HCT116 (cell line): ENCODE results near the gene COG8. TPM values are rescaled to one million over a fixed set of nuclear protein-coding genes. Genes with fewer than 3 reads are reported as not detected.

Source experiments
- ATAC-seq: fragments of 200-7000 bp; cut with Tn5 transposase; 2 replicates; pipeline ENCODE4 v1.9.1; 2020; ENCODE audit warnings: mild to moderate bottlenecking, moderate library complexity
- BruUV-seq: library from RNA; stranded (reverse); fragments of 400-500 nt; replicated peaks from 2 replicates; lab custom pipeline; 2021; lab: Mats Ljungman, UMichigan
- CTCF ChIA-PET: fragments of 300-600 bp; sonication (Branson Sonifier 250); formaldehyde crosslinking; loops from one replicate; lab custom pipeline; 2021; ENCODE audit warnings: antibody characterized with exemption; lab: Charles Lee
- POLR2A ChIA-PET: fragments of 300-600, 350-600 bp; sonication (Branson Sonifier 250); formaldehyde crosslinking; loops from one replicate; lab custom pipeline; 2021; ENCODE audit warnings: antibody characterized with exemption; lab: Charles Lee
- RAD21 ChIA-PET, 2 experiments: fragments of 300-600 bp; sonication (Branson Sonifier 250); formaldehyde crosslinking; loops; one replicate each; lab custom pipeline; 2023; ENCODE audit warnings: low total read pairs in 2 of 2; ENCODE audit not compliant: uncharacterized antibody in 2 of 2, unreplicated experiment in 2 of 2, low non-redundant PET in 1 of 2; lab: Charles Lee
- DNase-seq: peaks from one replicate; pipeline ENCODE4 v3.0.0-alpha.2; 2010; ENCODE audit warnings: low read depth, low spot score
- H2AFZ ChIP-seq: fragments of 200-600 bp; shearing (Covaris generic), sonication (generic); 2 replicates; pipeline ENCODE4 v1.6.1; 2017; ENCODE audit warnings: low read depth, mixed run types, mixed read lengths, antibody characterized with exemption, low read length; ENCODE audit not compliant: poor library complexity, severe bottlenecking
- H3K27ac ChIP-seq: 2 replicates; pipeline ENCODE4 v1.5.1; 2012; ENCODE audit warnings: low read depth, low read length
- H3K27me3 ChIP-seq: fragments of 200-600 bp; sonication (generic); 2 replicates; pipeline ENCODE4 v1.6.1; 2016; ENCODE audit warnings: mixed run types, low read length, mixed read lengths; ENCODE audit not compliant: insufficient read depth
- H3K36me3 ChIP-seq, 2 experiments: fragments of 200-500 bp in 1 of 2; fragments of 200-600 bp in 1 of 2; sonication (Bioruptor generic) in 1 of 2; sonication (generic) in 1 of 2; 2 replicates each; pipeline versions ENCODE4 v1.5.1 to v1.6.1; 2014 to 2016; ENCODE audit warnings: low read length in 2 of 2, inconsistent platforms in 1 of 2, mixed read lengths in 1 of 2, mixed run types in 1 of 2; ENCODE audit not compliant: insufficient read depth in 2 of 2, control insufficient read depth in 1 of 2
- H3K4me1 ChIP-seq, 2 experiments: fragments of 200-600 bp in 1 of 2; sonication (generic) in 1 of 2; 2 replicates each; pipeline versions ENCODE4 v1.5.1 to v1.6.1; 2012 to 2017; ENCODE audit warnings: low read length in 2 of 2, inconsistent platforms in 1 of 2, mild to moderate bottlenecking in 1 of 2, mixed read lengths in 1 of 2, mixed run types in 1 of 2, moderate library complexity in 1 of 2; ENCODE audit not compliant: insufficient read depth in 2 of 2, control insufficient read depth in 1 of 2
- H3K4me2 ChIP-seq: fragments of 200-600 bp; sonication (generic); 2 replicates; pipeline ENCODE4 v1.6.1; 2017; ENCODE audit warnings: mixed run types, low read length, mixed read lengths
- H3K4me3 ChIP-seq, 2 experiments: fragments of 200-600 bp in 1 of 2; sonication (generic) in 1 of 2; replicated peaks in 1 of 2; 2 replicates each; pipeline ENCODE4 v1.5.1; 2011 to 2016; ENCODE audit warnings: low read length in 2 of 2, control low read depth in 1 of 2, low read depth in 1 of 2, mild to moderate bottlenecking in 1 of 2, mixed read lengths in 1 of 2, mixed run types in 1 of 2
- H3K79me2 ChIP-seq: fragments of 200-600 bp; sonication (generic); 2 replicates; pipeline ENCODE4 v1.6.1; 2017; ENCODE audit warnings: mild to moderate bottlenecking, mixed run types, low read length, moderate library complexity, mixed read lengths; ENCODE audit not compliant: insufficient read depth
- H3K9ac ChIP-seq: fragments of 200-600 bp; sonication (generic); 2 replicates; pipeline ENCODE4 v1.6.1; 2016; ENCODE audit warnings: low read length, mixed read lengths
- H3K9me2 ChIP-seq: fragments of 200-600 bp; sonication (generic), shearing (Covaris generic); 2 replicates; pipeline ENCODE4 v1.6.1; 2017; ENCODE audit warnings: mixed run types, mild to moderate bottlenecking, moderate library complexity; ENCODE audit not compliant: insufficient read depth
- H3K9me3 ChIP-seq, 2 experiments: fragments of 200-500 bp in 1 of 2; fragments of 200-600 bp in 1 of 2; sonication (Bioruptor generic) in 1 of 2; sonication (generic) in 1 of 2; 2 replicates each; pipeline ENCODE4 v1.6.1; 2014 to 2017; ENCODE audit warnings: low read length in 2 of 2, mixed read lengths in 2 of 2, inconsistent platforms in 1 of 2, low read depth in 1 of 2, mild to moderate bottlenecking in 1 of 2, mixed run types in 1 of 2, moderate library complexity in 1 of 2; ENCODE audit not compliant: control insufficient read depth in 1 of 2, insufficient read depth in 1 of 2
- H4K20me1 ChIP-seq: fragments of 200-600 bp; sonication (generic), shearing (Covaris generic); 2 replicates; pipeline ENCODE4 v1.6.1; 2017; ENCODE audit warnings: mixed run types, mild to moderate bottlenecking, moderate library complexity; ENCODE audit not compliant: insufficient read depth
- CEBPB ChIP-seq: IDR thresholded peaks from 2 replicates; pipeline ENCODE4 v1.6.1; 2012; ENCODE audit warnings: low read depth
- EGR1 ChIP-seq: IDR thresholded peaks from 2 replicates; pipeline ENCODE4 v1.6.1; 2012; ENCODE audit warnings: low read depth
- EZH2phosphoT487 ChIP-seq: fragments of 200-600 bp; IDR thresholded peaks from 2 replicates; pipeline ENCODE4 v1.6.1; 2018; ENCODE audit warnings: antibody characterized with exemption, borderline replicate concordance
- FOSL1 ChIP-seq: IDR thresholded peaks from 2 replicates; pipeline ENCODE4 v1.6.1; 2012; ENCODE audit warnings: low read depth
- POLR2A ChIP-seq: IDR thresholded peaks from 2 replicates; pipeline ENCODE4 v1.7.0; 2011; ENCODE audit warnings: borderline replicate concordance; ENCODE audit not compliant: insufficient read depth, insufficient read length; ENCODE audit errors: extremely low read depth
- POLR2AphosphoS5 ChIP-seq: IDR thresholded peaks from 2 replicates; pipeline ENCODE4 v1.6.1; 2011; ENCODE audit warnings: mild to moderate bottlenecking, low read depth, low read length, moderate library complexity
- RAD21 ChIP-seq: IDR thresholded peaks from 2 replicates; pipeline ENCODE4 v1.6.1; 2012; ENCODE audit warnings: low read depth, mild to moderate bottlenecking
- SIN3A ChIP-seq: IDR thresholded peaks from 2 replicates; pipeline ENCODE4 v1.6.1; 2012; ENCODE audit warnings: low read depth
- SP1 ChIP-seq: IDR thresholded peaks from 2 replicates; pipeline ENCODE4 v1.6.1; 2012; ENCODE audit warnings: low read depth
- SRF ChIP-seq: IDR thresholded peaks from 2 replicates; pipeline ENCODE4 v1.6.1; 2012; ENCODE audit warnings: low read depth
- TCF7L2 ChIP-seq: IDR thresholded peaks from 2 replicates; pipeline ENCODE4 v1.7.0; 2011; ENCODE audit warnings: borderline replicate concordance, inconsistent platforms; ENCODE audit not compliant: insufficient read depth, insufficient read length; ENCODE audit errors: extremely low read depth
- YY1 ChIP-seq: IDR thresholded peaks from 2 replicates; pipeline ENCODE4 v1.6.1; 2011; ENCODE audit warnings: low read length, low read depth, moderate library complexity, mild to moderate bottlenecking; ENCODE audit not compliant: insufficient replicate concordance; ENCODE audit errors: extremely low read depth
- ZFX ChIP-seq: fragments of 450-650 bp; IDR thresholded peaks from 2 replicates; pipeline ENCODE4 v1.6.1; 2017
- ZNF274 ChIP-seq: fragments of 200-500 bp; sonication (Bioruptor generic); IDR thresholded peaks from 2 replicates; pipeline ENCODE4 v1.6.1; 2014; ENCODE audit warnings: mild to moderate bottlenecking, low read depth, low read length, inconsistent platforms
- intact Hi-C: fragments of 100-400 bp; cut with micrococcal nuclease; formaldehyde crosslinking; loops from 2 replicates; pipeline ENCODE4 v1.10.0; 2022
- total RNA-seq: library from RNA; stranded (reverse); gene quantifications from one replicate; pipeline ENCODE4 v1.2.1, GENCODE V29; 2021; ENCODE audit not compliant: unreplicated experiment
- TF ChIP-seq, protein P1 (sequence below): IDR thresholded peaks from 2 replicates; pipeline ENCODE4 v1.6.1; 2012
- TF ChIP-seq, protein P2 (sequence below): IDR thresholded peaks from 2 replicates; pipeline ENCODE4 v1.6.1; 2012
- TF ChIP-seq, protein P3 (sequence below): IDR thresholded peaks from 2 replicates; pipeline ENCODE4 v1.6.1; 2012; ENCODE audit warnings: low read depth
- TF ChIP-seq, protein P4 (sequence below): IDR thresholded peaks from 2 replicates; pipeline ENCODE4 v1.6.1; 2011; ENCODE audit warnings: mild to moderate bottlenecking, low read length, moderate library complexity; ENCODE audit not compliant: insufficient replicate concordance; ENCODE audit errors: extremely low read depth

Gene COG8
- total RNA-seq, 1 experiment from 2014 or later = 50.3 TPM

DNA sequence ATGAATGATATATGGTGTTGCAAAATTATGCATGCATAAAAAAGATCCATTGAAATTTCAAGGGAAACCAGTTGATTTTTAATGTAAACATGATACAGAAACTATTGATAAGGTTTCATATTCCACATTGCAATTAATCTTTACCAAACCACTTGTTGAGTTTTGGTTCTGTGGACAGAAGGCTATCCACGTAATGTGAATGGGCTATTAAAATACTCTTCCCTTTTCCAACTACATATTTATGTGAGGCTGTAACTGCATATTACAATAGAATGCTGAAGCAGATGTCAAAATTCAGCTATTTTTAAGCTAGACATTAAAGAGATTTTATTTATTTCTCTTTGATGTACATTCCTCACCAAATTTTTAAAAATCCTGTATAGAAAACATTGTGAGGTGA lies 62.0 kb downstream of the COG8 start:
- POLR2A ChIA-PET = no interaction called here
- H2AFZ ChIP-seq = no peak overlapping the region
- H4K20me1 ChIP-seq = peaks cover 5% of the 10 kb centered on the region; the same call in 1 of the 2 replicates
- no peak overlapping the region for H3K9ac ChIP-seq
- ATAC-seq (no peak), DNase-seq (no peak)
- no peaks in the 10 kb centered on the region for H3K4me1 ChIP-seq
- H3K4me3 ChIP-seq = no peak overlapping the region
- BruUV-seq = no TSS peak
- H3K9me3 ChIP-seq = no peaks in the 10 kb centered on the region
- H3K27ac ChIP-seq = no peak overlapping the region
- RAD21 ChIA-PET = no interaction called here
- no peak overlapping the region for H3K4me2 ChIP-seq
- no peak for TF ChIP-seq EZH2phosphoT487
- TF ChIP-seq TCF7L2 = no peak
- TF ChIP-seq, protein P1, sequence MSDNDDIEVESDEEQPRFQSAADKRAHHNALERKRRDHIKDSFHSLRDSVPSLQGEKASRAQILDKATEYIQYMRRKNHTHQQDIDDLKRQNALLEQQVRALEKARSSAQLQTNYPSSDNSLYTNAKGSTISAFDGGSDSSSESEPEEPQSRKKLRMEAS = no peak
- TF ChIP-seq RAD21 = no peak
- no peak for TF ChIP-seq SRF
- TF ChIP-seq EGR1 = no peak
- TF ChIP-seq POLR2AphosphoS5 = no peak
- TF ChIP-seq CEBPB = no peak
- TF ChIP-seq, protein P2, sequence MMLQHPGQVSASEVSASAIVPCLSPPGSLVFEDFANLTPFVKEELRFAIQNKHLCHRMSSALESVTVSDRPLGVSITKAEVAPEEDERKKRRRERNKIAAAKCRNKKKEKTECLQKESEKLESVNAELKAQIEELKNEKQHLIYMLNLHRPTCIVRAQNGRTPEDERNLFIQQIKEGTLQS = no peak
- TF ChIP-seq ZFX = no peak
- no peak for TF ChIP-seq POLR2A
- TF ChIP-seq, protein P3, sequence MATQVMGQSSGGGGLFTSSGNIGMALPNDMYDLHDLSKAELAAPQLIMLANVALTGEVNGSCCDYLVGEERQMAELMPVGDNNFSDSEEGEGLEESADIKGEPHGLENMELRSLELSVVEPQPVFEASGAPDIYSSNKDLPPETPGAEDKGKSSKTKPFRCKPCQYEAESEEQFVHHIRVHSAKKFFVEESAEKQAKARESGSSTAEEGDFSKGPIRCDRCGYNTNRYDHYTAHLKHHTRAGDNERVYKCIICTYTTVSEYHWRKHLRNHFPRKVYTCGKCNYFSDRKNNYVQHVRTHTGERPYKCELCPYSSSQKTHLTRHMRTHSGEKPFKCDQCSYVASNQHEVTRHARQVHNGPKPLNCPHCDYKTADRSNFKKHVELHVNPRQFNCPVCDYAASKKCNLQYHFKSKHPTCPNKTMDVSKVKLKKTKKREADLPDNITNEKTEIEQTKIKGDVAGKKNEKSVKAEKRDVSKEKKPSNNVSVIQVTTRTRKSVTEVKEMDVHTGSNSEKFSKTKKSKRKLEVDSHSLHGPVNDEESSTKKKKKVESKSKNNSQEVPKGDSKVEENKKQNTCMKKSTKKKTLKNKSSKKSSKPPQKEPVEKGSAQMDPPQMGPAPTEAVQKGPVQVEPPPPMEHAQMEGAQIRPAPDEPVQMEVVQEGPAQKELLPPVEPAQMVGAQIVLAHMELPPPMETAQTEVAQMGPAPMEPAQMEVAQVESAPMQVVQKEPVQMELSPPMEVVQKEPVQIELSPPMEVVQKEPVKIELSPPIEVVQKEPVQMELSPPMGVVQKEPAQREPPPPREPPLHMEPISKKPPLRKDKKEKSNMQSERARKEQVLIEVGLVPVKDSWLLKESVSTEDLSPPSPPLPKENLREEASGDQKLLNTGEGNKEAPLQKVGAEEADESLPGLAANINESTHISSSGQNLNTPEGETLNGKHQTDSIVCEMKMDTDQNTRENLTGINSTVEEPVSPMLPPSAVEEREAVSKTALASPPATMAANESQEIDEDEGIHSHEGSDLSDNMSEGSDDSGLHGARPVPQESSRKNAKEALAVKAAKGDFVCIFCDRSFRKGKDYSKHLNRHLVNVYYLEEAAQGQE = no peak
- no peak for TF ChIP-seq YY1
- no peak for TF ChIP-seq ZNF274
- TF ChIP-seq SP1 = no peak
- no peak for TF ChIP-seq FOSL1
- no peak for TF ChIP-seq SIN3A
- TF ChIP-seq, protein P4, sequence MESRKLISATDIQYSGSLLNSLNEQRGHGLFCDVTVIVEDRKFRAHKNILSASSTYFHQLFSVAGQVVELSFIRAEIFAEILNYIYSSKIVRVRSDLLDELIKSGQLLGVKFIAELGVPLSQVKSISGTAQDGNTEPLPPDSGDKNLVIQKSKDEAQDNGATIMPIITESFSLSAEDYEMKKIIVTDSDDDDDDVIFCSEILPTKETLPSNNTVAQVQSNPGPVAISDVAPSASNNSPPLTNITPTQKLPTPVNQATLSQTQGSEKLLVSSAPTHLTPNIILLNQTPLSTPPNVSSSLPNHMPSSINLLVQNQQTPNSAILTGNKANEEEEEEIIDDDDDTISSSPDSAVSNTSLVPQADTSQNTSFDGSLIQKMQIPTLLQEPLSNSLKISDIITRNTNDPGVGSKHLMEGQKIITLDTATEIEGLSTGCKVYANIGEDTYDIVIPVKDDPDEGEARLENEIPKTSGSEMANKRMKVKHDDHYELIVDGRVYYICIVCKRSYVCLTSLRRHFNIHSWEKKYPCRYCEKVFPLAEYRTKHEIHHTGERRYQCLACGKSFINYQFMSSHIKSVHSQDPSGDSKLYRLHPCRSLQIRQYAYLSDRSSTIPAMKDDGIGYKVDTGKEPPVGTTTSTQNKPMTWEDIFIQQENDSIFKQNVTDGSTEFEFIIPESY = no peak
- no peaks in the 10 kb centered on the region for H3K36me3 ChIP-seq
- no peaks in the 10 kb centered on the region for H3K79me2 ChIP-seq
- CTCF ChIA-PET = interaction anchor here (1.1 to 1.2 kb wide), 2 partner anchors 9 to 18 kb away, joined by 3 to 4 read pairs; no protein-coding TSS in a partner anchor
- no peaks in the 10 kb centered on the region for H3K9me2 ChIP-seq
- intact Hi-C loops = loop anchor here (10.0 kb wide), 1 partner anchor 83 kb away; no protein-coding TSS in a partner anchor
- H3K27me3 ChIP-seq = no peaks in the 10 kb centered on the region
